HepG2 (cell line): Measurements from ENCODE around the gene TCOF1. TPM values are rescaled to one million over a fixed set of nuclear protein-coding genes. Genes with fewer than 3 reads are reported as not detected.

ENCODE experiments used
- ATAC-seq: fragments of 200-7000 bp; cut with Tn5 transposase; 3 replicates; pipeline ENCODE4 v1.9.1; 2020; ENCODE audit warnings: mild to moderate bottlenecking, moderate library complexity
- BruUV-seq: library from RNA; stranded (reverse); fragments of 400-500 nt; replicated peaks from 2 replicates; lab custom pipeline; 2021; lab: Mats Ljungman, UMichigan
- CTCF ChIA-PET: fragments of 300-600 bp; formaldehyde crosslinking; extraction: SDS; loops from one replicate; lab custom pipeline; 2021; ENCODE audit warnings: low total read pairs, inconsistent platforms, low intra/inter-chr PET ratio; lab: Yijun Ruan, JAX
- POLR2A ChIA-PET: fragments of 350-600 bp; sonication (Branson Sonifier 250); formaldehyde crosslinking; loops from one replicate; lab custom pipeline; 2020; ENCODE audit warnings: antibody characterized with exemption, inconsistent platforms; lab: Yijun Ruan, JAX
- DNase-seq: peaks from one replicate; pipeline ENCODE4 v3.0.0-alpha.2; 2015; ENCODE audit warnings: low spot score
- FAIRE-seq: peaks from 3 replicates; lab custom pipeline; 2011; peaks lifted over from hg19 to GRCh38; lab: Jason Lieb, UNC
- H2AFZ ChIP-seq: one replicate; pipeline ENCODE4 v1.6.1; 2011; ENCODE audit warnings: low read length, inconsistent platforms
- H3K27ac ChIP-seq: fragments of 300-600 bp; 3 replicates; pipeline ENCODE4 v1.8.0; 2011; ENCODE audit warnings: mixed run types, mild to moderate bottlenecking, mixed read lengths, low read length, inconsistent platforms; ENCODE audit not compliant: insufficient read depth; ENCODE audit errors: extremely low read length
- H3K27me3 ChIP-seq, 2 experiments: fragments of 200-600 bp in 1 of 2; 2 replicates in 1 of 2; 3 replicates in 1 of 2; pipeline versions ENCODE4 v1.6.0 to v1.8.0; 2011; ENCODE audit warnings: low read length in 2 of 2, mild to moderate bottlenecking in 2 of 2, moderate library complexity in 2 of 2, inconsistent platforms in 1 of 2; ENCODE audit not compliant: insufficient read depth in 2 of 2, control insufficient read depth in 1 of 2
- H3K36me3 ChIP-seq, 2 experiments: fragments of 200-600 bp in 1 of 2; replicated peaks in 1 of 2; 2 replicates in 1 of 2; 3 replicates in 1 of 2; pipeline versions ENCODE4 v1.5.1 to v1.8.0; 2011; ENCODE audit warnings: low read length in 2 of 2, inconsistent platforms in 1 of 2; ENCODE audit not compliant: insufficient read depth in 2 of 2, control insufficient read depth in 1 of 2
- H3K4me1 ChIP-seq: 2 replicates; pipeline ENCODE4 v1.5.1; 2012; ENCODE audit warnings: low read length, inconsistent platforms; ENCODE audit not compliant: insufficient read depth
- H3K4me2 ChIP-seq: 2 replicates; pipeline ENCODE4 v1.6.0; 2011; ENCODE audit warnings: low read depth, low read length, inconsistent platforms
- H3K4me3 ChIP-seq, 3 experiments: fragments of 200-600 bp in 1 of 3; sonication (generic), shearing (Covaris generic) in 1 of 3; replicated peaks in 1 of 3; 2 replicates each; pipeline ENCODE4 v1.5.1; 2011 to 2016; ENCODE audit warnings: low read length in 3 of 3, inconsistent platforms in 2 of 3, low read depth in 2 of 3, mild to moderate bottlenecking in 2 of 3, control low read depth in 1 of 3, mixed read lengths in 1 of 3; ENCODE audit not compliant: insufficient read depth in 1 of 3
- H3K79me2 ChIP-seq: one replicate; pipeline ENCODE4 v1.6.1; 2011; ENCODE audit warnings: low read length, inconsistent platforms; ENCODE audit not compliant: insufficient read depth
- H3K9ac ChIP-seq: 2 replicates; pipeline ENCODE4 v1.6.0; 2011; ENCODE audit warnings: mild to moderate bottlenecking, low read depth, low read length, inconsistent platforms; ENCODE audit not compliant: insufficient read depth
- H3K9me3 ChIP-seq: 2 replicates; pipeline ENCODE4 v1.5.1; 2012; ENCODE audit warnings: mild to moderate bottlenecking, low read length
- H4K20me1 ChIP-seq: 2 replicates; pipeline ENCODE4 v1.6.0; 2011; ENCODE audit warnings: inconsistent platforms, mild to moderate bottlenecking, low read length, moderate library complexity; ENCODE audit not compliant: insufficient read depth
- ARNT2 ChIP-seq: sonication (generic); formaldehyde crosslinking; IDR thresholded peaks from 2 replicates; pipeline ENCODE4 v1.8.0; 2022; ENCODE audit warnings: mild to moderate bottlenecking, low read depth, missing genetic modification reagents, moderate library complexity
- CREB1 ChIP-seq, 2 experiments: fragments of 450-650 bp in 1 of 2; IDR thresholded peaks; 2 replicates each; pipeline ENCODE4 v1.6.1; 2016 to 2017; ENCODE audit warnings: control low read depth in 1 of 2, mild to moderate bottlenecking in 1 of 2, missing compliant biosample characterization in 1 of 2, missing genetic modification characterization in 1 of 2
- EHMT2 ChIP-seq: fragments of 200-600 bp; sonication (generic); IDR thresholded peaks from 2 replicates; pipeline ENCODE4 v1.7.0; 2017; ENCODE audit warnings: antibody characterized with exemption, low read depth, low read length, borderline replicate concordance
- GATAD2A ChIP-seq: IDR thresholded peaks from 2 replicates; pipeline ENCODE4 v1.6.1; 2016
- SMARCC2 ChIP-seq: fragments of 450-650 bp; IDR thresholded peaks from 2 replicates; pipeline ENCODE4 v1.6.1; 2017; ENCODE audit warnings: antibody characterized with exemption, mild to moderate bottlenecking
- TAF1 ChIP-seq: sonication (generic); formaldehyde crosslinking; IDR thresholded peaks from 2 replicates; pipeline ENCODE4 v1.4.0; 2020; ENCODE audit warnings: missing genetic modification reagents
- TOE1 ChIP-seq: sonication (generic); formaldehyde crosslinking; IDR thresholded peaks from 2 replicates; pipeline ENCODE4 v1.4.0; 2020; ENCODE audit warnings: mild to moderate bottlenecking, missing genetic modification reagents
- ZNF296 ChIP-seq: sonication (generic); formaldehyde crosslinking; conservative IDR thresholded peaks from 2 replicates; pipeline ENCODE4 v1.5.0; 2020; ENCODE audit warnings: mild to moderate bottlenecking, missing genetic modification reagents
- ZNF383 ChIP-seq: sonication (generic); formaldehyde crosslinking; IDR thresholded peaks from 2 replicates; pipeline ENCODE4 v1.4.0; 2020; ENCODE audit warnings: missing genetic modification reagents, mild to moderate bottlenecking, borderline replicate concordance
- ZNF546 ChIP-seq: sonication (generic); formaldehyde crosslinking; conservative IDR thresholded peaks from 2 replicates; pipeline ENCODE4 v1.8.1; 2023; ENCODE audit warnings: mild to moderate bottlenecking, missing genetic modification reagents
- WGBS: methylation state at CpG from one replicate; pipeline ENCODE4 v1.1.6; 2017; ENCODE audit warnings: low lambda C conversion rate; 5-methylcytosine and 5-hydroxymethylcytosine counted together
- in situ Hi-C: cut with HindIII; loops from 2 replicates; pipeline ENCODE4 v1.10.0; 2017; ENCODE audit warnings: low pct_unique_long_range_greater_than_20kb; ENCODE audit not compliant: extremely low pct_ligation_motif_present
- intact Hi-C: fragments of 100-400 bp; cut with micrococcal nuclease; formaldehyde crosslinking; loops from one replicate; pipeline ENCODE4 v1.10.0; 2022; ENCODE audit not compliant: unreplicated experiment
- polyA plus RNA-seq, 8 experiments: library from polyadenylated mRNA; depleted of rRNA in 3 of 8; stranded (reverse) in 7 of 8; unstranded in 1 of 8; fragments of >200 nt; fragmentation: Illumina TruSeq in 4 of 8; extraction: Trizol in 4 of 8; gene quantifications; 2 replicates each; pipeline versions ENCODE4 v1.2.1 to v1.2.3, GENCODE V29; 2011 to 2016; ENCODE audit warnings: low read depth in 4 of 8, missing spikeins in 1 of 8, mixed read lengths in 1 of 8; ENCODE audit not compliant: insufficient read depth in 1 of 8
- total RNA-seq, 5 experiments: library from RNA; depleted of rRNA; stranded (reverse); fragments of >200 nt; fragmentation: Illumina TruSeq; extraction: Trizol; gene quantifications; 2 replicates each; pipeline ENCODE4 v1.2.3, GENCODE V29; 2016; ENCODE audit warnings: low read depth in 1 of 5
- TF ChIP-seq, protein P1 (sequence below): sonication (generic); formaldehyde crosslinking; IDR thresholded peaks from 2 replicates; pipeline ENCODE4 v1.4.0; 2020; ENCODE audit warnings: mild to moderate bottlenecking, missing genetic modification reagents, borderline replicate concordance
- TF ChIP-seq, protein P2 (sequence below): sonication (generic); formaldehyde crosslinking; IDR thresholded peaks from 2 replicates; pipeline ENCODE4 v1.8.1; 2023; ENCODE audit warnings: missing genetic modification reagents, inconsistent platforms, borderline replicate concordance

TCOF1 gene
- total and polyA plus RNA-seq, 2 of the 13 experiments (the other 11 are each of a cell fraction or from before 2014, with no cell fraction given): 10.1 to 41.6 TPM

DNA sequence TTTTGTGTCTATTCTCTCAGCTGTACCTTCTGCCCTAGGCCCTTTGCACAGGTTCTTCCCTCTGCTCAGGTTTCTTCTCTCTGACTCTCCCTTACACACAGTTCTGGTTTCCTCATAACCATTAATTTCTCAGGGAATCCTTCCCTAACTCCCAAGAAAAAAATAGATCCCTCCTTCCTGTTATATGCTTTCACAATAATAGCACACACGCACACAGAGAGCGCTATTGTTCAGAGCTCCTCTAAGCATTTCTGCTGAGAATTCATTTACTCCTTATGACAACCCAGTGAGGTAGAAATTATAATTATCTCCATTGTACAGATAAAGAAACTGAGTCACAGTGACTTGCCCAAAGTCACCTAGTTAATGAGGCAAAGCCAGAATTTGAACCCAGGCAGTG, 1.7 kb upstream of the TCOF1 start:
- H3K4me3 ChIP-seq: peak overlapping the region in 2 of 3 experiments; percentile 2 to 84; a peak in 2 of 6 replicates
- H4K20me1 ChIP-seq: no peaks in the 10 kb centered on the region
- POLR2A ChIA-PET: interaction anchor here (0.7 to 1.5 kb wide), 5 partner anchors 48 to 73 kb away, joined by 3 to 5 read pairs (median 3); partner anchors contain the start of genes ARSI and CD74
- H3K79me2 ChIP-seq: peaks cover 27% of the 10 kb centered on the region
- no peak overlapping the region for H2AFZ ChIP-seq
- TF ChIP-seq GATAD2A (CRISPR knock-in tag) (no peak), SMARCC2 (no peak)
- TF ChIP-seq, protein P1, sequence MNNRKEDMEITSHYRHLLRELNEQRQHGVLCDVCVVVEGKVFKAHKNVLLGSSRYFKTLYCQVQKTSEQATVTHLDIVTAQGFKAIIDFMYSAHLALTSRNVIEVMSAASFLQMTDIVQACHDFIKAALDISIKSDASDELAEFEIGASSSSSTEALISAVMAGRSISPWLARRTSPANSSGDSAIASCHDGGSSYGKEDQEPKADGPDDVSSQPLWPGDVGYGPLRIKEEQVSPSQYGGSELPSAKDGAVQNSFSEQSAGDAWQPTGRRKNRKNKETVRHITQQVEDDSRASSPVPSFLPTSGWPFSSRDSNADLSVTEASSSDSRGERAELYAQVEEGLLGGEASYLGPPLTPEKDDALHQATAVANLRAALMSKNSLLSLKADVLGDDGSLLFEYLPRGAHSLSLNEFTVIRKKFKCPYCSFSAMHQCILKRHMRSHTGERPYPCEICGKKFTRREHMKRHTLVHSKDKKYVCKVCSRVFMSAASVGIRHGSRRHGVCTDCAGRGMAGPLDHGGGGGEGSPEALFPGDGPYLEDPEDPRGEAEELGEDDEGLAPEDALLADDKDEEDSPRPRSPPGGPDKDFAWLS (CRISPR knock-in tag): no peak
- ATAC-seq: no peak
- H3K27me3 ChIP-seq: no peaks in the 10 kb centered on the region; a peak in 1 of 5 replicates
- no peaks in the 10 kb centered on the region for H3K9me3 ChIP-seq
- intact Hi-C loops (loop anchor here (5.0 to 10.0 kb wide), 4 partner anchors 82 to 701 kb away; no protein-coding TSS in a partner anchor), in situ Hi-C loops (no loop called here)
- CTCF ChIA-PET: no interaction called here
- 15% methylated on average over 2 of the region's 2 CpGs for WGBS
- H3K4me1 ChIP-seq: peaks cover 72% of the 10 kb centered on the region
- BruUV-seq: no TSS peak
- no peak for FAIRE-seq
- peak overlapping the region; percentile 99 for H3K4me2 ChIP-seq
- H3K36me3 ChIP-seq: peaks cover 6 to 9% of the 10 kb centered on the region in 2 experiments; a peak in 4 of 5 replicates
- no peak overlapping the region for H3K27ac ChIP-seq
- no peak for DNase-seq
- H3K9ac ChIP-seq: no peak overlapping the region

DNA sequence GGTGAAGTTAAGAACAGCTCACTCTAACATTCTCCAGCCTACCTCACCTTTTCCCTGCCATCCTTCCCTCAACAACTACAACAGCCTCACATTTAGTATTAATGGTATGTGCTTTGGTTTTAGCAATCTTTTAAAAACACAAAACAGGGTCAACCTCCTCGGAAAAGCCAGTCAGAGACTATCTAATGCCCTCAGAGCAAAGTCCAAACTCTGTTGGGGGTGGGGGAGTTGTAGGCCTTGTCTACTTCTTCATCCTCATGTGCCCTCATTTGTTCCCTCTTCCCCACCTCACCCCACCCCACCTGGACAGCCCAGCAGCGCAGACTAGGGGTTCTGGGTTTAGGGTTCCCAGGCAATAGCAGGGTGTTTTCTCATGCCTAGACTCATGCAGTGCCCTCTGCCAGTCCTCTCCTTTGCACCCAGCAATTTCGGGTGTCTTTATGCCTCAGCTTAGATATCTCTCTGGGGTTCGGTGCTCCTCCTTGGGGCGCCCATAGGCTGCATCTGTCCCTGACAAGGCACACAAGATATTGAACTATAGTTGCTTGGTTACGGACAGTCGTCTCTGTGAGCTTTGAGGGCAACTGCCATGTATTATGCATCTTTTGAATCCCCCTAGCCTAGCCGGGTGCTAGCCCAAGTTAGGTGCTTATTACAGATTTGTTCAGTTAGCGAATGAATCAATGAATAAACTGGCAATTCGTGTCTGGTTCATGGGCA, 762 bp upstream of the TCOF1 start:
- ATAC-seq: peak; percentile 11
- Histone ChIP-seq H3K36me3 (peaks cover 13 to 14% of the 10 kb centered on the region in 2 experiments), H3K9ac (peak overlapping the region; percentile 53), H2AFZ (no peak overlapping the region), H3K79me2 (peaks cover 27% of the 10 kb centered on the region), H3K4me3 (peak overlapping the region; percentile 48 to 100 (median 84)), H3K4me2 (peak overlapping the region; percentile 99), H4K20me1 (no peaks in the 10 kb centered on the region), H3K9me3 (no peaks in the 10 kb centered on the region), H3K27ac (peak overlapping the region; percentile 31), H3K4me1 (peaks cover 72% of the 10 kb centered on the region), H3K27me3 (no peaks in the 10 kb centered on the region; a peak in 1 of 5 replicates)
- BruUV-seq: no TSS peak
- POLR2A ChIA-PET: interaction anchor here (1.0 to 1.5 kb wide), 3 partner anchors 49 to 56 kb away, joined by 3 to 5 read pairs (median 3); partner anchors contain the start of genes ARSI and CD74
- no peak for FAIRE-seq
- CTCF ChIA-PET: no interaction called here
- intact Hi-C loops: loop anchor here (5.0 to 10.0 kb wide), 4 partner anchors 81 to 702 kb away; no protein-coding TSS in a partner anchor
- DNase-seq: no peak
- WGBS: 5% methylated on average over 10 of the region's 10 CpGs
- in situ Hi-C loops: no loop called here
- TF ChIP-seq, protein P2, sequence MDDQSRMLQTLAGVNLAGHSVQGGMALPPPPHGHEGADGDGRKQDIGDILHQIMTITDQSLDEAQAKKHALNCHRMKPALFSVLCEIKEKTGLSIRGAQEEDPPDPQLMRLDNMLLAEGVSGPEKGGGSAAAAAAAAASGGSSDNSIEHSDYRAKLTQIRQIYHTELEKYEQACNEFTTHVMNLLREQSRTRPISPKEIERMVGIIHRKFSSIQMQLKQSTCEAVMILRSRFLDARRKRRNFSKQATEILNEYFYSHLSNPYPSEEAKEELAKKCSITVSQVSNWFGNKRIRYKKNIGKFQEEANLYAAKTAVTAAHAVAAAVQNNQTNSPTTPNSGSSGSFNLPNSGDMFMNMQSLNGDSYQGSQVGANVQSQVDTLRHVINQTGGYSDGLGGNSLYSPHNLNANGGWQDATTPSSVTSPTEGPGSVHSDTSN (CRISPR knock-in tag): no peak
- TF ChIP-seq ZNF383 (CRISPR knock-in tag) (no peak), TOE1 (CRISPR knock-in tag) (no peak), ZNF546 (CRISPR knock-in tag) (no peak), ZNF296 (no peak), TAF1 (no peak), EHMT2 (no peak), CREB1 (IDR thresholded peaks at IDR 0.05) (no peak), CREB1 (CRISPR knock-in tag; IDR thresholded peaks at IDR 0.05) (no peak; the same call in 1 of the 2 replicates), ARNT2 (CRISPR knock-in tag) (no peak)
